Stimulated activated memory B cell treated with anti-CD40 and anti-IgM and Interleukin-4, amounts not matched to agents 10 μg/mL and 1 μg/mL and 100 μg/mL, for 72 hours (primary cell): ENCODE data around the gene BPGM.

Experiments
- ATAC-seq: fragments of 150-1000 bp; cut with Tn5 transposase; 2 replicates; pipeline ENCODE4 v1.10.0; 2021
- H3K27ac Mint-ChIP-seq: one replicate; pipeline ENCODE4 v1.8.0; 2022; ENCODE audit warnings: mild to moderate bottlenecking, mixed read lengths
- H3K27me3 Mint-ChIP-seq: one replicate; pipeline ENCODE4 v1.8.0; 2022; ENCODE audit warnings: mixed read lengths
- H3K36me3 Mint-ChIP-seq: one replicate; pipeline ENCODE4 v1.8.0; 2022; ENCODE audit warnings: mixed read lengths
- H3K4me1 Mint-ChIP-seq: one replicate; pipeline ENCODE4 v1.8.0; 2022; ENCODE audit warnings: mixed read lengths
- H3K4me3 Mint-ChIP-seq: one replicate; pipeline ENCODE4 v1.8.0; 2022; ENCODE audit warnings: mild to moderate bottlenecking, moderate library complexity, mixed read lengths
- H3K9me3 Mint-ChIP-seq: one replicate; pipeline ENCODE4 v1.8.0; 2022; ENCODE audit warnings: mixed read lengths

Gene BPGM

GRCh38 chr7:134646425-134647305, at the start of gene BPGM:
TSS of gene BPGM (plus strand) at chr7:134646853. CDS start at chr7:134661508, 14,655 bp downstream.
- H3K4me1 Mint-ChIP-seq, result peaks cover 24% of the 10 kb centered on the region
- no peaks in the 10 kb centered on the region for H3K9me3 Mint-ChIP-seq
- ATAC-seq, result peak; percentile 100
- no peak within 1 kb of the TSS for H3K27ac Mint-ChIP-seq
- no peak within 1 kb of the TSS for H3K4me3 Mint-ChIP-seq
- no peaks in the 10 kb centered on the region for H3K27me3 Mint-ChIP-seq
- H3K36me3 Mint-ChIP-seq, result peaks cover 14% of the 10 kb centered on the region

- Mint-ChIP-seq H3K27ac (no peak overlapping the region), H3K27me3 (peaks cover 30% of the 10 kb centered on the region), H3K4me3 (no peak overlapping the region), H3K4me1 (no peaks in the 10 kb centered on the region), H3K36me3 (peaks cover 6% of the 10 kb centered on the region), H3K9me3 (peaks cover 12% of the 10 kb centered on the region)
- ATAC-seq, result no peak
These were observed 47.3 kb upstream of the BPGM start for GRCh38 chr7:134599371-134599770.

- H3K27ac Mint-ChIP-seq, result no peak overlapping the region
- H3K4me3 Mint-ChIP-seq, result no peak overlapping the region
- peaks cover 4% of the 10 kb centered on the region for H3K4me1 Mint-ChIP-seq
- peaks cover 12% of the 10 kb centered on the region for H3K9me3 Mint-ChIP-seq
- peaks cover 6% of the 10 kb centered on the region for H3K36me3 Mint-ChIP-seq
- ATAC-seq, result no peak
- H3K27me3 Mint-ChIP-seq, result peaks cover 45% of the 10 kb centered on the region
These were observed 45.2 kb upstream of the BPGM start for GRCh38 chr7:134601459-134601858.

- peaks cover 7% of the 10 kb centered on the region for H3K4me1 Mint-ChIP-seq
- H3K4me3 Mint-ChIP-seq, result no peak overlapping the region
- ATAC-seq, result no peak
- peaks cover 6% of the 10 kb centered on the region for H3K36me3 Mint-ChIP-seq
- peaks cover 7% of the 10 kb centered on the region for H3K9me3 Mint-ChIP-seq
- H3K27ac Mint-ChIP-seq, result no peak overlapping the region
- H3K27me3 Mint-ChIP-seq, result peaks cover 59% of the 10 kb centered on the region
These were observed 43.7 kb upstream of the BPGM start for GRCh38 chr7:134602881-134603451.

GRCh38 chr7:134605978-134606923, 40.4 kb upstream of the BPGM start:
- Mint-ChIP-seq H3K27ac (no peak overlapping the region), H3K4me3 (no peak overlapping the region), H3K27me3 (peaks cover 53% of the 10 kb centered on the region), H3K36me3 (no peaks in the 10 kb centered on the region), H3K4me1 (peaks cover 7% of the 10 kb centered on the region), H3K9me3 (no peaks in the 10 kb centered on the region)
- ATAC-seq, result peak; percentile 77

GRCh38 chr7:134611611-134612151, 35.0 kb upstream of the BPGM start:
- Mint-ChIP-seq H3K4me1 (peaks cover under 1% of the 10 kb centered on the region), H3K27ac (no peak overlapping the region), H3K36me3 (no peaks in the 10 kb centered on the region), H3K4me3 (no peak overlapping the region), H3K27me3 (peaks cover 44% of the 10 kb centered on the region), H3K9me3 (no peaks in the 10 kb centered on the region)
- ATAC-seq, result no peak

GRCh38 chr7:134612197-134612596, 34.5 kb upstream of the BPGM start:
- H3K36me3 Mint-ChIP-seq, result no peaks in the 10 kb centered on the region
- H3K4me3 Mint-ChIP-seq, result no peak overlapping the region
- H3K9me3 Mint-ChIP-seq, result no peaks in the 10 kb centered on the region
- H3K27ac Mint-ChIP-seq, result no peak overlapping the region
- no peak for ATAC-seq
- no peaks in the 10 kb centered on the region for H3K4me1 Mint-ChIP-seq
- H3K27me3 Mint-ChIP-seq, result peaks cover 44% of the 10 kb centered on the region

GRCh38 chr7:134613623-134614347, 32.9 kb upstream of the BPGM start:
- no peaks in the 10 kb centered on the region for H3K9me3 Mint-ChIP-seq
- no peak for ATAC-seq
- H3K27me3 Mint-ChIP-seq, result peaks cover 37% of the 10 kb centered on the region
- no peak overlapping the region for H3K27ac Mint-ChIP-seq
- no peaks in the 10 kb centered on the region for H3K36me3 Mint-ChIP-seq
- H3K4me3 Mint-ChIP-seq, result no peak overlapping the region
- H3K4me1 Mint-ChIP-seq, result no peaks in the 10 kb centered on the region

- H3K27ac Mint-ChIP-seq, result no peak overlapping the region
- no peak for ATAC-seq
- no peaks in the 10 kb centered on the region for H3K9me3 Mint-ChIP-seq
- no peaks in the 10 kb centered on the region for H3K4me1 Mint-ChIP-seq
- peaks cover 27% of the 10 kb centered on the region for H3K27me3 Mint-ChIP-seq
- H3K36me3 Mint-ChIP-seq, result no peaks in the 10 kb centered on the region
- no peak overlapping the region for H3K4me3 Mint-ChIP-seq
These were observed 30.0 kb upstream of the BPGM start for GRCh38 chr7:134616611-134617010.

DNA sequence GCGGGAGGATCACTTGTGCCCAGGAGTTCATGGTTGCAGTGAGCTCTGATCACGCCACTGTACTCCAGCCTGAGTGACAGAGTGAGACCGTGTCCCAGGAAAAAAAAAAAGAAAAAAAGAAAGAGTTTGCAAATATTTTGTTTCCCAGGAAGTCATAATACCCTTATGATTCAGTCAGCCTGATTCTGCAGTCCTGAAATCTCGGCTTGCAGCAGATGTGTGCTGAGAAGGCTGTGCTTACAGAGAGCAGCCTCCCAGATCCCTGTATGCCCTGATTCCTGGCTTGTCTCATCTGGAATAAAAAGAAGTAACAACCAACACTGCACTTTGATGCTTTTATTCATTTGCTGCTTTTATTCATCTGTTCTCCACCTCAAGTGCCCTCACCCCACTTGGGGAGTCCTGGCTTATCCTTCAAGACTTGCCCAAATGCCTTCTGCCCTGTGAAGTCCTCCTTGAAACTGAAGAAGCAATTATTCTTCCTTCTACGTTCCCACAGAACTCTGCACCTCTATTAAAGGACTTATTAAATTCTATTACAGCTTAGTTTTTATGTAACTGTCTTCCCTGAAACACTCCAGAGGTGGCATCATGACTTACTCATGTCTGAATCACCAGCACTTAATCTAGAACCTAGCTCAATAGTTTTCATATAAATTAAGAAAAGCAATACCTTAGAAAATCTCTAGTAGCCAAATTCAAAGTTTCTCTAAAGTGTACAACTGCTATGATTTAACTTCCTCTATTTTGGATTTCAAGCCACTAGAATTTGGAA, 27.7 kb upstream of the BPGM start:
- Mint-ChIP-seq H3K27ac (no peak overlapping the region), H3K27me3 (peaks cover 40% of the 10 kb centered on the region), H3K9me3 (no peaks in the 10 kb centered on the region), H3K36me3 (no peaks in the 10 kb centered on the region), H3K4me1 (no peaks in the 10 kb centered on the region), H3K4me3 (no peak overlapping the region)
- ATAC-seq, result no peak

DNA sequence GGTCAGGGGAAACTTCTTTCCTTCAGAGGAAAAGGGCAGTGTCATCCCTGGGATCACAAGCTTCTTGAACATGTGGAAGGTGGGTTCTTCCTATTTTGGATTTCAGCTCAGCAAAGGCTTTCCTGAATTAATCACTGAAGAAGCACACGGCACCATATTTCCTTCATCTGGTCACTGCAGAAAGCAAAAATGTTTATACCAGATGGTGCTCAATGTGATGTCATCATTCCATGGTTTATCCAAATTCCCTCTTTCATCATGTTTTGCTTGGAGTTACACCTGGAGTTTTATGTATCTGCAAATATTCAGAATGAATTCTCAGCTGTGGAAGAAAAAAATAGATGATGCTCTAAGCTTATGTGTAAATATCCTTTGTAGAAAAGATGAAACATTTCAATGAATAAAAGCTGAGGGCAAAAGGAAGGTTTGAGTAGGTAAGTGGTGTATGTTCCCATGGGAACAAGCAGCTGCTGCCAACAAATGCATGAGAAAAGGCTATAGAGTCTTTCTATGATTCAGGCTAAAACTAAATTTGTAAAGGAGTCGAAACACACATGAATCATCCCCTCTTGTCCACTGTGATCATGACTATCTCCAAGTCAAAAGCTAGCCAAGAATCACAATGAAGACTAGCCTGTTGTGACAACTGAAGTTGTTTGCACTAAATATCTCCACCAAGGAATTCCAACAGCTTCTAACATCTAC, 26.9 kb upstream of the BPGM start:
- ATAC-seq, result no peak
- Mint-ChIP-seq H3K4me1 (no peaks in the 10 kb centered on the region), H3K36me3 (no peaks in the 10 kb centered on the region), H3K9me3 (no peaks in the 10 kb centered on the region), H3K4me3 (no peak overlapping the region), H3K27ac (no peak overlapping the region), H3K27me3 (peaks cover 41% of the 10 kb centered on the region)

DNA sequence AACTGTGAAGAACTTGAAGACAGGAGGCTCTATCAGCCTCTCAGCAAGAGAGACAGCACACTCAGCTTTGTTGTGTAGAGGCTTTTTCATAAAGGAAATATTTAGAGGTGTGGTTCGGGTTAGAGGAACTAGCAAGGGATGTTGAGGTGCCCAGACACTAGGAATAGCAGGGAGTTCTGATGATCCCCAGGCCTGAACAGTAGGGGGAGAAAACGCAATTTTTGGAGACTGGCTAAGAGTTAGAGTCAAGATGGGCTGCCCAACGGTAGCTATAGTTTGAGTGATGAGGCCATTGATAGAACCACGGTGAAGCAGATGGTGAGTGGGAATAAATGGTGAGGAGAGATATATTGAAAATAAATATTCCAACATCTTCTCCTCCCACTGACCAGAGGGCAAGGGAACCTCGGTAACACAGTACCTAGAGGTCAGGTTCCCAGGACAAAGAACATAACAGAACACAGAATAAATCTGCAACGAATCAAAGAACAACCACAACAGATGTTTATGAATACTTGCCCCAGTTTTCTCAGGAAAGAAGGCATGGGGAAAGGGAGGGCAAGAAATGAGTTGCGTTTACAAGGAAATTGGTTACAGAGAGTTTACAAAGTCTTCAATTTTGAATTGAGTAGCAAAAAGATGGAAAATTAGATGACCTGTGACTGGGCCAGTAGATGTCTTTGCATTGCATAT, 24.2 kb upstream of the BPGM start:
- no peaks in the 10 kb centered on the region for H3K9me3 Mint-ChIP-seq
- peaks cover 36% of the 10 kb centered on the region for H3K27me3 Mint-ChIP-seq
- no peaks in the 10 kb centered on the region for H3K36me3 Mint-ChIP-seq
- ATAC-seq, result no peak
- H3K27ac Mint-ChIP-seq, result no peak overlapping the region
- H3K4me3 Mint-ChIP-seq, result no peak overlapping the region
- H3K4me1 Mint-ChIP-seq, result no peaks in the 10 kb centered on the region

DNA sequence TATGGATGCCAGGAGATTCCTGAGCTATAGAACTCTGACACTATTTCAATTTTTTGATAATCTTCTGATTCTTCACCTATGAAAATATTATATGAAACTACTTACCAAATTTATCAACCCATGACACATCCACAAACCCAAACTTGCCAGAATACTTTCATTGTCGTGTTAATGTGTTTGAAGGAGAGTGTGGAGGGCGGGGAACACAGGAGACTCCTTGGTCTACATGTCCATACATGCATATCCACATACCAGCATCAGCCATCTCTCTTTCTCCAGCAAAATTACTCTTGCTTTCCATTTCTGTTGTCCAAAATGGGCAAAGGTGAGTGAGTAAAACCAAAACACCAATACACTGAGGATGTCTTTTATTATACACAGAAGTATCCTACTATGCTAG, 23.5 kb upstream of the BPGM start:
- Mint-ChIP-seq H3K9me3 (no peaks in the 10 kb centered on the region), H3K4me1 (no peaks in the 10 kb centered on the region), H3K4me3 (no peak overlapping the region), H3K27me3 (peaks cover 43% of the 10 kb centered on the region), H3K36me3 (no peaks in the 10 kb centered on the region), H3K27ac (no peak overlapping the region)
- no peak for ATAC-seq
